Stimulated activated CD8-positive, alpha-beta memory T cell treated with anti-CD3 and anti-CD28 coated beads, Interleukin-12 subunit alpha, Interleukin-12 subunit beta, amount 100 ng/mL, for 1 hour (primary cell): ENCODE data around the gene ZBED5.
"Not testable (repeated sequence)": the region's sequence is repeated elsewhere in the genome, so short reads cannot be mapped to it uniquely, and the experiment has no call there.

Experiments used
- DNase-seq: peaks from one replicate; pipeline ENCODE4 v3.0.0-alpha.2; 2020; ENCODE audit warnings: low read depth

ZBED5 gene

GRCh38 chr11:10836884-10837283, 21.0 kb downstream of the ZBED5 start:
- not testable (repeated sequence) for DNase-seq

GRCh38 chr11:10829139-10829538, 28.7 kb downstream of the ZBED5 start:
- no peak for DNase-seq

- DNase-seq = no peak
These were observed 29.5 kb downstream of the ZBED5 start for GRCh38 chr11:10828402-10828801.

GRCh38 chr11:10824888-10825287, 33.0 kb downstream of the ZBED5 start:
- no peak for DNase-seq

GRCh38 chr11:10823152-10823579, 34.7 kb downstream of the ZBED5 start:
- DNase-seq = no peak

- DNase-seq = not testable (repeated sequence)
These were observed 35.4 kb downstream of the ZBED5 start for GRCh38 chr11:10822491-10822890.

- no peak for DNase-seq
These were observed 39.3 kb downstream of the ZBED5 start for GRCh38 chr11:10818594-10818993.

GRCh38 chr11:10813945-10814344, 43.9 kb downstream of the ZBED5 start:
- no peak for DNase-seq

- DNase-seq = no peak
These were observed 48.3 kb downstream of the ZBED5 start for GRCh38 chr11:10809373-10810160.

- DNase-seq = peak; percentile 95
These were observed 49.1 kb downstream of the ZBED5 start, which contains the start of gene EIF4G2 for GRCh38 chr11:10808553-10809372. TSS of gene EIF4G2 (minus strand) at chr11:10808926.

GRCh38 chr11:10808235-10808552, 49.7 kb downstream of the ZBED5 start:
- DNase-seq = no peak

- peak; percentile 11 for DNase-seq
These were observed 50.2 kb downstream of the ZBED5 start for GRCh38 chr11:10807493-10808234.

GRCh38 chr11:10806206-10806605, 51.6 kb downstream of the ZBED5 start:
- no peak for DNase-seq

- no peak for DNase-seq
These were observed 52.1 kb downstream of the ZBED5 start for GRCh38 chr11:10805741-10806140.

- no peak for DNase-seq
These were observed 54.2 kb downstream of the ZBED5 start for GRCh38 chr11:10803676-10804075.
